Esophagus squamous epithelium (tissue), 4 donors: ENCODE results near the gene IRX4.
A peak's percentile ranks its signal among the peaks of the same experiment; 100 is the strongest.

ENCODE experiments used
- CTCF ChIP-seq, 6 experiments: fragments of 450-650 bp in 4 of 6; fragments of 200-600 bp in 2 of 6; sonication (generic) in 2 of 6; IDR thresholded peaks; one replicate each; pipeline ENCODE4 v1.5.1; 2016 to 2019; ENCODE audit warnings: antibody characterized with exemption in 6 of 6, mild to moderate bottlenecking in 4 of 6, moderate library complexity in 4 of 6
- POLR2A ChIP-seq, 4 donors: fragments of 450-650 bp; IDR thresholded peaks; one replicate each; pipeline ENCODE4 v1.6.1; 2017; ENCODE audit warnings: antibody characterized with exemption in 4 of 4, mild to moderate bottlenecking in 4 of 4, moderate library complexity in 3 of 4

GRCh38 chr5:1886846-1887587, 4.3 kb upstream of the IRX4 start:
- TF ChIP-seq CTCF (IDR thresholded peaks at IDR 0.05) (peak in 1 of 6 experiments; percentile 23), POLR2A (IDR thresholded peaks at IDR 0.05) (peak in 1 of 4 donors; percentile 35)
